NB4 (cell line): ENCODE measurements around the gene OTOS.

Source experiments
- DNase-seq: peaks from one replicate; pipeline ENCODE4 v3.0.0; 2010; ENCODE audit warnings: low read depth
- H3K4me3 ChIP-seq: one replicate; pipeline ENCODE4 v1.5.1; 2011; ENCODE audit warnings: mild to moderate bottlenecking, low read depth, low read length, moderate library complexity
- MYC ChIP-seq: IDR thresholded peaks from 2 replicates; pipeline ENCODE4 v1.6.1; 2011; ENCODE audit warnings: low read depth, low read length
- POLR2A ChIP-seq: IDR thresholded peaks from 2 replicates; pipeline ENCODE4 v1.6.1; 2011; ENCODE audit warnings: mild to moderate bottlenecking; ENCODE audit not compliant: insufficient read length; ENCODE audit errors: extremely low read depth
- TF ChIP-seq, protein P1 (sequence below): IDR thresholded peaks from 2 replicates; pipeline ENCODE4 v1.6.1; 2011; ENCODE audit warnings: low read depth, low read length
- TF ChIP-seq, protein P2 (sequence below): IDR thresholded peaks from one replicate; pipeline ENCODE4 v1.5.1; 2012; ENCODE audit warnings: low read depth, low read length

OTOS gene

DNA sequence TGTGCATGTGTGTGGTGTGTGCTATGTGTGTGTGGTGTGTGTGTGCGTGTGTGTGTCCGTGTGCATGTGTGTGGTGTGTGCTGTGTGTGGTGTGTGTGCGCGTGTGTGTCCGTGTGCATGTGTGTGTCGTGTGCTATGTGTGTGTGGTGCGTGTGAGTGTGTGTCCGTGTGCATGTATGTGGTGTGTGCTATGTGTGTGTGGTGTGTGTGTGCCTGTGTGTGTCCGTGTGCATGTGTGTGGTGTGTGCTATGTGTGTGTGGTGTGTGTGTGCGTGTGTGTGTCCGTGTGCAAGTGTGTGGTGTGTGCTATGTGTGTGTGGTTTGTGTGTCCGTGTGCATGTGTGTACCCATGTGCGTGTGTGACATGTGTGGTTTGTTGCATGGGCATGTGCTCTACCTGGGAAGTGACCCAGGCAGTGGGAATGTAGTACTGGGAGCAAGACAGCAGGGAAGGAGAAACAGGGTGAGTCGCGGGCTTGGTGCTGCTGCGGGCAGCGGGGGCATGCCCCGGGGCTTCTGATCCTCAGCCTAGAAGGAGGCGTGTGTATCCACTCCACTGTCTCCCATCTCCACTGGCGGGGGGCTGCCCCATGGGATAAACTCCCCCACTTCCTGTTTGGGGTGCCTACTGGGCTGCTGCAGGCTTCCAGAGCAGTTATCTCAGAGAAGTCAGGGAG is 7.6 kb upstream of the OTOS start:
- no peak for DNase-seq

DNA sequence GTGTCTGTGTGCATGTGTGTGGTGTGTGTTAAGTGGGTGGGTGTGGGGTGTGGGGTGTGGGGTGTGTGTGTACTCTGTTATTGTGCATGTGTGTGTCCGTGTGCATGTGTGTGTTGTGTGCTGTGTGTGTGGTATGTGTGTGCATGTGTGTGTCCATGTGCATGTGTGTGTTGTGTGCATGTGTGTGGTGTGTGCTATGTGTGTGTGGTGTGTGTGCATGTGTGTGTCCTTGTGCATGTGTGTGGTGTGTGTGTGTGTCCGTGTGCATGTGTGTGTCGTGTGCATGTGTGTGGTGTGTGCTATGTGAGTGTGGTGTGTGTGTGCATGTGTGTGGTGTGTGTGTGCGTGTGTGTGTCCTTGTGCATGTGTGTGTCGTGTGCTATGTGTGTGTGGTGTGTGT is 6.9 kb upstream of the OTOS start:
- H3K4me3 ChIP-seq = no peak overlapping the region
- TF ChIP-seq, protein P1, sequence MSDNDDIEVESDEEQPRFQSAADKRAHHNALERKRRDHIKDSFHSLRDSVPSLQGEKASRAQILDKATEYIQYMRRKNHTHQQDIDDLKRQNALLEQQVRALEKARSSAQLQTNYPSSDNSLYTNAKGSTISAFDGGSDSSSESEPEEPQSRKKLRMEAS = no peak
- TF ChIP-seq, protein P2, sequence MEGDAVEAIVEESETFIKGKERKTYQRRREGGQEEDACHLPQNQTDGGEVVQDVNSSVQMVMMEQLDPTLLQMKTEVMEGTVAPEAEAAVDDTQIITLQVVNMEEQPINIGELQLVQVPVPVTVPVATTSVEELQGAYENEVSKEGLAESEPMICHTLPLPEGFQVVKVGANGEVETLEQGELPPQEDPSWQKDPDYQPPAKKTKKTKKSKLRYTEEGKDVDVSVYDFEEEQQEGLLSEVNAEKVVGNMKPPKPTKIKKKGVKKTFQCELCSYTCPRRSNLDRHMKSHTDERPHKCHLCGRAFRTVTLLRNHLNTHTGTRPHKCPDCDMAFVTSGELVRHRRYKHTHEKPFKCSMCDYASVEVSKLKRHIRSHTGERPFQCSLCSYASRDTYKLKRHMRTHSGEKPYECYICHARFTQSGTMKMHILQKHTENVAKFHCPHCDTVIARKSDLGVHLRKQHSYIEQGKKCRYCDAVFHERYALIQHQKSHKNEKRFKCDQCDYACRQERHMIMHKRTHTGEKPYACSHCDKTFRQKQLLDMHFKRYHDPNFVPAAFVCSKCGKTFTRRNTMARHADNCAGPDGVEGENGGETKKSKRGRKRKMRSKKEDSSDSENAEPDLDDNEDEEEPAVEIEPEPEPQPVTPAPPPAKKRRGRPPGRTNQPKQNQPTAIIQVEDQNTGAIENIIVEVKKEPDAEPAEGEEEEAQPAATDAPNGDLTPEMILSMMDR = no peak
- no peak for DNase-seq

More for the DNA sequence above, 7.6 kb upstream of the OTOS start:
- TF ChIP-seq, protein P1 = no peak
- TF ChIP-seq POLR2A = no peak
- TF ChIP-seq MYC = no peak
- TF ChIP-seq, protein P2 = no peak
- no peak overlapping the region for H3K4me3 ChIP-seq

DNA sequence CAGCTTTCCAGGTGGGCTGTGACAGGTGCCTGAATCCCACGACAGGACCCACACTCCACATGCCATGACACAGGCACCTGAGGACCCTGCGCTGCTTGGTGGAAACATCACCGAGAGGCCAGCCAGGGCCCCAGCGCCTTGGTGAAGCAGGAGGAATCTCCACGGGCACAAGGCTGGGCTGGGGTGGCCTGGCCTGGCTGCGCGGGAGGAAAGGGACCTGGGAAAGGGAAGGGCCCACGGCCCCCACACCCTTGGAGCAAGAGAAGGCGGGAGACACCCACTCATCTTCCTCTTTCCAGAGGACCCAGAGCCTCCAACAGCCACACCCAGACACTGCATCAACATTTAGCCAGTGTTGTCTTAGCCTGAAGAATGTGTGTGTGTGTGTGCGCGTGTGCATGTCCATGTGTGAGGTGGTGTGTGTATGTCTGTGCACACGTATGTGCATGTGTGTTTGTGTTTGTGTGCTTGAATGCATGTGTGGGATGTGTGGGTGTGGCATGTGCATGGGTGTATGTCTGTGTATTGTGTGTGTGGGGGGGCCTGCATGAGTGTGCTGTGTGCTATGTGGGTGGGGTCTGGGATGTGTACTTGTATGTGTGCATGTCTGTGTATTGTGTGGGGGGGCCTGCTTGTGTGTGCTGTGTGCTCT is 6.3 kb upstream of the OTOS start:
- TF ChIP-seq, protein P1 = no peak
- TF ChIP-seq POLR2A (no peak), MYC (no peak)
- TF ChIP-seq, protein P2 = no peak
- DNase-seq = no peak
- no peak overlapping the region for H3K4me3 ChIP-seq

DNA sequence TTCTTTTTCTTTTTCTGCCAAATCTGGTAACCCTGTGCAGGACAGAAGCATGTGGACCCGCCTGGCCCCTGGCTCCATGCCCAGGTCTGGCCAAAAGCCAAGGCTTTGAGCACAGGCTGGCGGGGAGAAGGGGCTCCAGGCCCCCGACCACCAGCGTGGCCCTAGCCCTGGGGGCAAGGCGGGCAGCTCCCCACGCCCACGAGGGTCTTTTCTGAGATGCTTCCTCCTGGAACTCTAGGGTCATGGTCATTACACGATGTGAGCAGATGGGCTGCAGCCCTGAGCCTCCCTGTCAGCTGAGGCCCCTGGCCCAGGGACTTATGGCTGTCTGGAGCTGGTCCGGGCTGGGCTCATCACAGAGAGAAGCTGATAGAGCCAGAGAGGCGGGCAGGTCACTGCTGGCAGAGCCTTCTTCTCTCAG is 5.7 kb upstream of the OTOS start:
- TF ChIP-seq, protein P1 = no peak
- TF ChIP-seq POLR2A (no peak), MYC (no peak)
- TF ChIP-seq, protein P2 = no peak

DNA sequence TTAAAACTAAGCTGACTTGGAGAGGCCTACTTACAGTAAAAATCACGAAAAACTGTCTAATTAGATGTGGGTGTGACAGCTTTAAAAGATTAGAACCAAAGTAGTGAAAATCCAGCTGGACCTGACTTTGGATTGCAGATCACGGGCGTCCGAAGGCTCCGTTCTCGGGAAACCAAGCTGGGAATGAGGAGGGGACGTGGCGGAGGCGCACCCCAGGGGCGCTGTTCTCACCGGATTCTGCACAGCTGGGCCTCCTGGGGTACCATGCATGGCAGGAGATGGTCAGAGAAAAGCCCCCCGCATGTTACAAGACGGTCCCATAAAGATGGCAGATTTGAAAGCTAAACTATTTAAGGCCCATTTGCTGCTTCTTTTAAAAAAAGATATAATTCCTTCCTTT is 5.0 kb upstream of the OTOS start:
- no peak for DNase-seq
- no peak overlapping the region for H3K4me3 ChIP-seq
- TF ChIP-seq, protein P1 = no peak

More for the DNA sequence above, 5.7 kb upstream of the OTOS start:
- no peak for DNase-seq
- no peak overlapping the region for H3K4me3 ChIP-seq

DNA sequence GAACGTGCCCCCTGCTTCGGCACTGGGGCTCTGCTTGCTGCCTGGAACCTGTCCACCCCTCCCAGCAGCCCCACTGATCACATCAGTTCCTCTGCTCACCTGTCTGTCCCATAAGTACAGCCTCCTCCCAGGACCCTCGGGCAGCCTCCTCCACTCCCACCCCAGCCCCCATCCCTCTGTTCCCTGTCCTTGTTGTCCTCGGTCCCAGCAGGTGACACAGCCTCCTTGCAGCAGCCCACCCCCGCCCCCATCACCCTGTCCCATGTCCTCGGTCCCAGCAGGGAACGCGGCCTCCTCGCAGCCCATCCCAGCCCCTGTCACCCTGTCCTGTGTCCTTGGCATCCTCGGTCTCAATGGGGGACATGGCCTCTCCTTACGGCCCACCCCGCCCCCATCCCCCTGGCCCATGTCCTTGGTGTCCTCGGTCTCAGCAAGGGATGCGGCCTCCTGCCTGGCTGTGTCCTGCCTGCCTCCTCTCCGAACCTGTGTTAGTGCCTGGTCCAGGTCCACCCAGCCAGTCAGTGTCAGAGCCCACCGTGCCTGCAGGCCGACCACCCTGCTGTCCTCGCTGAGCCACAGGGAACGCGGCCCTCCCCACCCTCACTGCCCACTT is 4.3 kb upstream of the OTOS start:
- no peak overlapping the region for H3K4me3 ChIP-seq
- DNase-seq = no peak
- TF ChIP-seq MYC (no peak), POLR2A (no peak)
- TF ChIP-seq, protein P2 = no peak
- TF ChIP-seq, protein P1 = no peak
